ENCODE measurements around the gene RFT1. TPM values are rescaled to one million over a fixed set of nuclear protein-coding genes. Genes with fewer than 3 reads are reported as not detected.

RFT1 gene
- total and polyA plus RNA-seq, 4 donors: 10.8 to 23.1 (median 21.6) TPM

DNA sequence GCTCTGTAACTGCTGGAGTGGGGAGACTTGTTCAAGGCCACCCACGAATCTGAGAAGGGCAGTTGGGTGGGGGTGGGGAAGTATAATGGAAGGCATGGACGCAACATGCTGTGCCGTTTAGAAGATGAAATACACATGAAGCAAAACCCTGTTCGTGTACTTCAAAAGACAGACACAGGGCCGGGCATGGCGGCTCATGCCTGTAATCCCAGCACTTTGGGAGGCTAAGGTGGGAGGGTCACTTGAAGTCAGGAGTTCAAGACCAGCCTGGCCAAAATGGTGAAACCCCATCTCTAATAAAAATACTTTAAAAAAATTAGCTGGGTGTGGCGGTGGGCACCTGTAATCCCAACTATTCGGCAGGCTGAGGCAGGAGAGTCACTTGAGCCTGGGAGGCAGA lies 47.5 kb downstream of the RFT1 start:
- TF ChIP-seq, protein P1, sequence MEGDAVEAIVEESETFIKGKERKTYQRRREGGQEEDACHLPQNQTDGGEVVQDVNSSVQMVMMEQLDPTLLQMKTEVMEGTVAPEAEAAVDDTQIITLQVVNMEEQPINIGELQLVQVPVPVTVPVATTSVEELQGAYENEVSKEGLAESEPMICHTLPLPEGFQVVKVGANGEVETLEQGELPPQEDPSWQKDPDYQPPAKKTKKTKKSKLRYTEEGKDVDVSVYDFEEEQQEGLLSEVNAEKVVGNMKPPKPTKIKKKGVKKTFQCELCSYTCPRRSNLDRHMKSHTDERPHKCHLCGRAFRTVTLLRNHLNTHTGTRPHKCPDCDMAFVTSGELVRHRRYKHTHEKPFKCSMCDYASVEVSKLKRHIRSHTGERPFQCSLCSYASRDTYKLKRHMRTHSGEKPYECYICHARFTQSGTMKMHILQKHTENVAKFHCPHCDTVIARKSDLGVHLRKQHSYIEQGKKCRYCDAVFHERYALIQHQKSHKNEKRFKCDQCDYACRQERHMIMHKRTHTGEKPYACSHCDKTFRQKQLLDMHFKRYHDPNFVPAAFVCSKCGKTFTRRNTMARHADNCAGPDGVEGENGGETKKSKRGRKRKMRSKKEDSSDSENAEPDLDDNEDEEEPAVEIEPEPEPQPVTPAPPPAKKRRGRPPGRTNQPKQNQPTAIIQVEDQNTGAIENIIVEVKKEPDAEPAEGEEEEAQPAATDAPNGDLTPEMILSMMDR (IDR thresholded peaks at IDR 0.05; ENCODE audit: control extremely low read depth, extremely low read depth): no peak
- Histone ChIP-seq H3K27me3 (ENCODE audit: control insufficient read depth in 3 of 3, insufficient read depth in 3 of 3, low read length in 2 of 3) (no peaks in the 10 kb centered on the region), H3K4me3 (no peak overlapping the region), H3K9ac (ENCODE audit: insufficient read depth in 1 of 2, low read length in 2 of 2) (no peak overlapping the region), H3K4me1 (ENCODE audit: control insufficient read depth in 5 of 5, insufficient read depth in 5 of 5, low read length in 5 of 5) (peaks cover 0 to 13% (median 5%) of the 10 kb centered on the region in 5 donors), H3K9me3 (ENCODE audit: control insufficient read depth in 4 of 4, insufficient read depth in 3 of 4, low read length in 3 of 4) (no peaks in the 10 kb centered on the region), H3K27ac (ENCODE audit: low read depth in 1 of 2, low read length in 1 of 2) (no peak overlapping the region), H3K36me3 (ENCODE audit: control insufficient read depth in 4 of 4, insufficient read depth in 4 of 4, low read length in 4 of 4) (peaks cover 0 to 3% (median 0%) of the 10 kb centered on the region in 4 donors)
- WGBS, 2 donors: 76 to 83% methylated on average over 8 of the region's 8 CpGs
- no peak for ATAC-seq (ENCODE audit: insufficient read depth, low FRiP score)
- DNase-seq: no peak

DNA sequence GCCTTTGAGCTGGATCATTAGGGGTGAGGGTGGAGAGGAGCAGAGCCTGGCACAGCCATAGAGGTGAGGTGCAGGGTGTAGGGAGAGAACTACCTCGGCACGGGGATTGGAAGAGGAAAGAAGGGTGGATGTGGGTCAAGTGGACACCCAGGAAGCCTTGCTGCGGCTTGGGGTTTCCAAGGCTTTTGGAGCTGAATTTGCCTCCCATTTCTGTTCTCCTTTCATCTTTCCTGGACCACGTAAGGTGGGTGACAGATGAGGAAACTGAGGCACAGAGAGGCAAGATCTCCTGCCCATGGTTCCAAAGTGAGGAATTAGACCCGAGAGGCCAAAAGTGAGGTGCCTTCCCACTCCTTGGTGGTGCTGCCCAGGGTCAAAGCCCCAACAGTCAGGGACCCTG lies 48.9 kb downstream of the RFT1 start:
- H3K27me3 ChIP-seq (ENCODE audit: control insufficient read depth in 3 of 3, insufficient read depth in 3 of 3, low read length in 2 of 3): no peaks in the 10 kb centered on the region
- H3K36me3 ChIP-seq (ENCODE audit: control insufficient read depth in 4 of 4, insufficient read depth in 4 of 4, low read length in 4 of 4): peaks cover 0 to 4% (median 0%) of the 10 kb centered on the region in 4 donors
- 81 to 94% methylated on average over 5 of the region's 5 CpGs for WGBS, 2 donors
- no peak overlapping the region for H3K9ac ChIP-seq (ENCODE audit: insufficient read depth in 1 of 2, low read length in 2 of 2)
- ATAC-seq (ENCODE audit: insufficient read depth, low FRiP score) (no peak), DNase-seq (no peak)
- no peaks in the 10 kb centered on the region for H3K9me3 ChIP-seq (ENCODE audit: control insufficient read depth in 4 of 4, insufficient read depth in 3 of 4, low read length in 3 of 4)
- peaks cover 0 to 13% (median 5%) of the 10 kb centered on the region in 5 donors for H3K4me1 ChIP-seq (ENCODE audit: control insufficient read depth in 5 of 5, insufficient read depth in 5 of 5, low read length in 5 of 5)
- TF ChIP-seq, protein P1 (IDR thresholded peaks at IDR 0.05; ENCODE audit: control extremely low read depth, extremely low read depth): no peak
- no peak overlapping the region for H3K4me3 ChIP-seq
- H3K27ac ChIP-seq (ENCODE audit: low read depth in 1 of 2, low read length in 1 of 2): no peak overlapping the region

DNA sequence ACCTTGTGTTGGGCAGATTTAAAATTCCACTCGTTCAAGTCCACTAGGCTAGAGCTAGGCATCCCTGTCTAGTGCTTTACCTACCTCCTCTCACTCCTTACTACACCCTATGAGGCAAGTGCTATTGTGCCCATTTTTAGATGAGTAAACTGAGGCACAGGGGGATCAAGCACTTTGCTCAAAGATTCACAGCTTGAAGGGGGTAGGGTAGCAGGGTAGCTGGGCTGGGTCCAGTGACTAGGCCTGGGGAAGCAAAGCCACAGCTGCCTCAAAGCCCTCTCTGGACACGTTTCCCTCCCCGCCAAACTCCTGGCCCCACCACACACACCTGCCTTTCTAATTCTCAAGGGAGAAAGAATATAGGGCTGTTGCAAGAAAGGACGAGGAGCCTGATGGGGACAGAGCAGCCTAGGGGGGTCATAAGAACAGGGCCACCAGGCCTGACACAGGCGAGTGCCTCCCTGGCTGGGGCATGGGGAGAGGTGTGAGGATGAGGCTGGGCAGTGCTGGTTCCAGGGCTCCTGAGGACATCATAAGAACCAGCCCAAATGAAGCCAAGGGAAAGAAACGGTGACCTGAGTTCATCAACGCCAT lies 49.5 kb downstream of the RFT1 start:
- DNase-seq: no peak
- Histone ChIP-seq H3K9me3 (ENCODE audit: control insufficient read depth in 4 of 4, insufficient read depth in 3 of 4, low read length in 3 of 4) (no peaks in the 10 kb centered on the region), H3K9ac (ENCODE audit: insufficient read depth in 1 of 2, low read length in 2 of 2) (no peak overlapping the region), H3K4me3 (no peak overlapping the region), H3K4me1 (ENCODE audit: control insufficient read depth in 5 of 5, insufficient read depth in 5 of 5, low read length in 5 of 5) (peaks cover 0 to 13% (median 5%) of the 10 kb centered on the region in 5 donors), H3K27ac (ENCODE audit: low read depth in 1 of 2, low read length in 1 of 2) (no peak overlapping the region), H3K36me3 (ENCODE audit: control insufficient read depth in 4 of 4, insufficient read depth in 4 of 4, low read length in 4 of 4) (peaks cover 0 to 4% (median 0%) of the 10 kb centered on the region in 4 donors), H3K27me3 (ENCODE audit: control insufficient read depth in 3 of 3, insufficient read depth in 3 of 3, low read length in 2 of 3) (no peaks in the 10 kb centered on the region)
- TF ChIP-seq, protein P1 (IDR thresholded peaks at IDR 0.05; ENCODE audit: control extremely low read depth, extremely low read depth): no peak
- WGBS, 2 donors: 90 to 91% methylated on average over 7 of the region's 7 CpGs
- no peak for ATAC-seq (ENCODE audit: insufficient read depth, low FRiP score)

Measured in lung (tissue), 12 donors.